HG03520 (cell line): Measurements from ENCODE around the gene FAAP100.

ENCODE experiments used
- ATAC-seq: cut with Tn5 transposase; IDR thresholded peaks from one replicate; pipeline ENCODE4 v1.9.1; 2021; ENCODE audit warnings: mild to moderate bottlenecking, moderate library complexity; ENCODE audit not compliant: unreplicated experiment

The FAAP100 gene

GRCh38 chr17:81576621-81577277, 24.6 kb upstream of the FAAP100 start:
- no peak for ATAC-seq

GRCh38 chr17:81575836-81576235, 23.7 kb upstream of the FAAP100 start:
- no peak for ATAC-seq

GRCh38 chr17:81574643-81574956, 22.4 kb upstream of the FAAP100 start:
- ATAC-seq = no peak

GRCh38 chr17:81573794-81574642, 21.9 kb upstream of the FAAP100 start:
- no peak for ATAC-seq

GRCh38 chr17:81572563-81573168, 20.5 kb upstream of the FAAP100 start:
- ATAC-seq = no peak

GRCh38 chr17:81570964-81571363, 18.8 kb upstream of the FAAP100 start:
- no peak for ATAC-seq

GRCh38 chr17:81569986-81570514, 17.9 kb upstream of the FAAP100 start:
- ATAC-seq = no peak

- no peak for ATAC-seq
These were observed 16.3 kb upstream of the FAAP100 start for GRCh38 chr17:81568416-81568815.

- no peak for ATAC-seq
These were observed 15.0 kb upstream of the FAAP100 start for GRCh38 chr17:81567191-81567590.

- ATAC-seq = no peak
These were observed 14.4 kb upstream of the FAAP100 start for GRCh38 chr17:81566461-81567126.

GRCh38 chr17:81565231-81565630, 13.1 kb upstream of the FAAP100 start:
- no peak for ATAC-seq

- ATAC-seq = no peak
These were observed 12.6 kb upstream of the FAAP100 start for GRCh38 chr17:81564778-81565177.

- no peak for ATAC-seq
These were observed 11.9 kb upstream of the FAAP100 start for GRCh38 chr17:81563861-81564586.

GRCh38 chr17:81561494-81561885, 9.3 kb upstream of the FAAP100 start:
- ATAC-seq = no peak

- no peak for ATAC-seq
These were observed 7.0 kb upstream of the FAAP100 start for GRCh38 chr17:81558941-81559806.

- no peak for ATAC-seq
These were observed 5.9 kb upstream of the FAAP100 start for GRCh38 chr17:81558115-81558468.

GRCh38 chr17:81557276-81558114, 5.3 kb upstream of the FAAP100 start:
- no peak for ATAC-seq

GRCh38 chr17:81556863-81557262, 4.7 kb upstream of the FAAP100 start:
- ATAC-seq = no peak

GRCh38 chr17:81556175-81556691, 4.1 kb upstream of the FAAP100 start:
- no peak for ATAC-seq
